IMR-90 (cell line): Measurements from ENCODE around the gene SNAPIN.

ENCODE experiments used
- BHLHE40 ChIP-seq: fragments of 150-350 bp; IDR thresholded peaks from 2 replicates; pipeline ENCODE4 v1.6.1; 2016; ENCODE audit warnings: mild to moderate bottlenecking, low read depth, low read length
- CHD1 ChIP-seq: IDR thresholded peaks from 2 replicates; pipeline ENCODE4 v1.6.1; 2012; ENCODE audit warnings: low read depth, low read length, improper control_type of control experiment
- ELK1 ChIP-seq: fragments of 150-350 bp; IDR thresholded peaks from 2 replicates; pipeline ENCODE4 v1.6.1; 2016; ENCODE audit warnings: low read depth, mild to moderate bottlenecking, low read length, moderate library complexity, borderline replicate concordance
- FOS ChIP-seq: fragments of 150-350 bp; IDR thresholded peaks from 2 replicates; pipeline ENCODE4 v1.6.1; 2016; ENCODE audit warnings: low read depth, low read length
- MXI1 ChIP-seq: IDR thresholded peaks from 2 replicates; pipeline ENCODE4 v1.6.1; 2012; ENCODE audit warnings: low read depth, mild to moderate bottlenecking, low read length, moderate library complexity, borderline replicate concordance
- NFE2L2 ChIP-seq: fragments of 150-350 bp; IDR thresholded peaks from 2 replicates; pipeline ENCODE4 v1.6.1; 2016; ENCODE audit warnings: low read depth, mild to moderate bottlenecking, low read length
- POLR2A ChIP-seq: IDR thresholded peaks from 2 replicates; pipeline ENCODE4 v1.6.1; 2012; ENCODE audit warnings: mild to moderate bottlenecking, low read depth, low read length
- RAD21 ChIP-seq: IDR thresholded peaks from 2 replicates; pipeline ENCODE4 v1.6.1; 2012; ENCODE audit warnings: low read length, improper control_type of control experiment
- RFX5 ChIP-seq: IDR thresholded peaks from 2 replicates; pipeline ENCODE4 v1.8.0; 2012; ENCODE audit warnings: low read depth, mild to moderate bottlenecking, low read length, moderate library complexity
- SMC3 ChIP-seq: fragments of 150-350 bp; IDR thresholded peaks from 2 replicates; pipeline ENCODE4 v1.6.1; 2016; ENCODE audit warnings: low read depth, mild to moderate bottlenecking, antibody characterized with exemption, low read length, moderate library complexity
- USF2 ChIP-seq: fragments of 150-350 bp; IDR thresholded peaks from 2 replicates; pipeline ENCODE4 v1.6.1; 2017; ENCODE audit warnings: mild to moderate bottlenecking, antibody characterized with exemption, low read length, low read depth
- TF ChIP-seq, protein P1 (sequence below): conservative IDR thresholded peaks from 2 replicates; pipeline ENCODE4 v1.5.1; 2012; ENCODE audit warnings: mild to moderate bottlenecking, low read depth, low read length, improper control_type of control experiment

GRCh38 chr1:153678519-153679336 is 20.2 kb downstream of the SNAPIN start, which contains the start of gene NPR1:
- TF ChIP-seq, protein P1, sequence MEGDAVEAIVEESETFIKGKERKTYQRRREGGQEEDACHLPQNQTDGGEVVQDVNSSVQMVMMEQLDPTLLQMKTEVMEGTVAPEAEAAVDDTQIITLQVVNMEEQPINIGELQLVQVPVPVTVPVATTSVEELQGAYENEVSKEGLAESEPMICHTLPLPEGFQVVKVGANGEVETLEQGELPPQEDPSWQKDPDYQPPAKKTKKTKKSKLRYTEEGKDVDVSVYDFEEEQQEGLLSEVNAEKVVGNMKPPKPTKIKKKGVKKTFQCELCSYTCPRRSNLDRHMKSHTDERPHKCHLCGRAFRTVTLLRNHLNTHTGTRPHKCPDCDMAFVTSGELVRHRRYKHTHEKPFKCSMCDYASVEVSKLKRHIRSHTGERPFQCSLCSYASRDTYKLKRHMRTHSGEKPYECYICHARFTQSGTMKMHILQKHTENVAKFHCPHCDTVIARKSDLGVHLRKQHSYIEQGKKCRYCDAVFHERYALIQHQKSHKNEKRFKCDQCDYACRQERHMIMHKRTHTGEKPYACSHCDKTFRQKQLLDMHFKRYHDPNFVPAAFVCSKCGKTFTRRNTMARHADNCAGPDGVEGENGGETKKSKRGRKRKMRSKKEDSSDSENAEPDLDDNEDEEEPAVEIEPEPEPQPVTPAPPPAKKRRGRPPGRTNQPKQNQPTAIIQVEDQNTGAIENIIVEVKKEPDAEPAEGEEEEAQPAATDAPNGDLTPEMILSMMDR = no peak
- TF ChIP-seq USF2 (no peak), ELK1 (no peak), POLR2A (no peak), SMC3 (no peak), MXI1 (no peak), RAD21 (no peak), NFE2L2 (no peak), BHLHE40 (no peak), FOS (no peak), RFX5 (no peak), CHD1 (no peak)
